GM23338 (cell line): ENCODE measurements around the gene SNX7. TPM values are rescaled to one million over a fixed set of nuclear protein-coding genes. Genes with fewer than 3 reads are reported as not detected.

Experiments used
- ATAC-seq: fragments of 200-7000 bp; cut with Tn5 transposase; 3 replicates; pipeline ENCODE4 v1.9.1; 2020
- DNase-seq: peaks from one replicate; pipeline ENCODE4 v3.0.0-alpha.2; 2015; ENCODE audit warnings: low spot score
- H2AFZ ChIP-seq: fragments of 200-600 bp; sonication (generic); 2 replicates; pipeline ENCODE4 v1.8.0; 2016; ENCODE audit warnings: antibody characterized with exemption, mild to moderate bottlenecking, moderate library complexity
- H3F3A ChIP-seq: fragments of 200-600 bp; sonication (generic); replicated peaks from 2 replicates; pipeline ENCODE4 v1.8.0; 2017; ENCODE audit warnings: antibody characterized with exemption, mixed run types, low read depth
- H3K27ac ChIP-seq: fragments of 200-600 bp; sonication (generic); 2 replicates; pipeline ENCODE4 v1.6.1; 2016; ENCODE audit warnings: low read depth
- H3K27me3 ChIP-seq: fragments of 200-600 bp; sonication (generic); 2 replicates; pipeline ENCODE4 v1.8.0; 2016; ENCODE audit warnings: mild to moderate bottlenecking, mixed run types, moderate library complexity; ENCODE audit not compliant: insufficient read depth
- H3K36me3 ChIP-seq: fragments of 200-600 bp; sonication (generic); 2 replicates; pipeline ENCODE4 v1.8.0; 2016; ENCODE audit warnings: mild to moderate bottlenecking; ENCODE audit not compliant: insufficient read depth
- H3K4me1 ChIP-seq: fragments of 200-600 bp; sonication (generic); 2 replicates; pipeline ENCODE4 v1.8.0; 2016; ENCODE audit warnings: mild to moderate bottlenecking, moderate library complexity; ENCODE audit not compliant: insufficient read depth
- H3K4me2 ChIP-seq: fragments of 200-600 bp; sonication (generic); 2 replicates; pipeline ENCODE4 v1.7.1; 2017; ENCODE audit warnings: mixed run types
- H3K4me3 ChIP-seq: fragments of 200-600 bp; sonication (generic); 2 replicates; pipeline ENCODE4 v1.6.1; 2016; ENCODE audit warnings: mixed run types
- H3K79me2 ChIP-seq: fragments of 200-600 bp; sonication (generic); replicated peaks from 2 replicates; pipeline ENCODE4 v1.8.0; 2017; ENCODE audit warnings: mild to moderate bottlenecking; ENCODE audit not compliant: insufficient read depth
- H3K9me2 ChIP-seq: fragments of 200-600 bp; sonication (generic); 2 replicates; pipeline ENCODE4 v1.8.0; 2017; ENCODE audit not compliant: insufficient read depth
- H4K20me1 ChIP-seq: fragments of 200-600 bp; sonication (generic); replicated peaks from 2 replicates; pipeline ENCODE4 v1.8.0; 2017; ENCODE audit warnings: mild to moderate bottlenecking; ENCODE audit not compliant: insufficient read depth
- H3K27ac Mint-ChIP-seq: 2 replicates; pipeline ENCODE4 v1.8.0; 2020; ENCODE audit warnings: inconsistent platforms, mild to moderate bottlenecking, moderate library complexity, mixed read lengths
- H3K27me3 Mint-ChIP-seq: 3 replicates; pipeline ENCODE4 v1.8.0; 2022; ENCODE audit warnings: low read depth, mild to moderate bottlenecking, moderate library complexity, mixed read lengths, inconsistent platforms; ENCODE audit not compliant: insufficient read depth, poor library complexity
- H3K36me3 Mint-ChIP-seq: 3 replicates; pipeline ENCODE4 v1.8.0; 2021; ENCODE audit warnings: low read depth, mild to moderate bottlenecking, inconsistent platforms, moderate library complexity, mixed read lengths
- H3K4me1 Mint-ChIP-seq: 3 replicates; pipeline ENCODE4 v1.8.0; 2020; ENCODE audit warnings: mild to moderate bottlenecking, inconsistent platforms, mixed read lengths
- H3K4me3 Mint-ChIP-seq: 3 replicates; pipeline ENCODE4 v1.8.0; 2021; ENCODE audit warnings: moderate library complexity, mild to moderate bottlenecking, inconsistent platforms, mixed read lengths
- H3K9me3 Mint-ChIP-seq: 3 replicates; pipeline ENCODE4 v1.8.0; 2020; ENCODE audit warnings: moderate library complexity, mild to moderate bottlenecking, inconsistent platforms, mixed read lengths
- CREB1 ChIP-seq: fragments of 250-450 bp; sonication (Bioruptor Pico); IDR thresholded peaks from 2 replicates; pipeline ENCODE4 v1.5.0; 2020; ENCODE audit warnings: low read depth, mild to moderate bottlenecking, moderate library complexity
- EZH2 ChIP-seq: fragments of 200-600 bp; sonication (generic); IDR thresholded peaks from one replicate; pipeline ENCODE4 v1.8.0; 2017; ENCODE audit warnings: antibody characterized with exemption, mild to moderate bottlenecking, low read depth; ENCODE audit not compliant: unreplicated experiment
- EZH2phosphoT487 ChIP-seq: fragments of 200-600 bp; sonication (generic); IDR thresholded peaks from one replicate; pipeline ENCODE4 v1.8.1; 2018; ENCODE audit warnings: antibody characterized with exemption; ENCODE audit not compliant: unreplicated experiment
- JUNB ChIP-seq: IDR thresholded peaks from one replicate; pipeline ENCODE4 v1.6.1; 2016; ENCODE audit warnings: antibody characterized with exemption; ENCODE audit not compliant: unreplicated experiment
- NANOG ChIP-seq: IDR thresholded peaks from 2 replicates; pipeline ENCODE4 v1.6.1; 2016; ENCODE audit warnings: antibody characterized with exemption, borderline replicate concordance
- POLR2AphosphoS5 ChIP-seq: IDR thresholded peaks from 2 replicates; pipeline ENCODE4 v1.6.1; 2016; ENCODE audit warnings: antibody characterized with exemption, low read depth
- STAT1 ChIP-seq: IDR thresholded peaks from one replicate; pipeline ENCODE4 v1.6.1; 2016; ENCODE audit warnings: antibody characterized with exemption; ENCODE audit not compliant: unreplicated experiment
- ZNF114 ChIP-seq: fragments of 250-450 bp; sonication (Bioruptor Pico); IDR thresholded peaks from 2 replicates; pipeline ENCODE4 v1.5.0; 2020; ENCODE audit warnings: mild to moderate bottlenecking, moderate library complexity
- ZNF331 ChIP-seq: fragments of 250-450 bp; sonication (Bioruptor Pico); IDR thresholded peaks from 2 replicates; pipeline ENCODE4 v1.5.0; 2020; ENCODE audit warnings: low read depth, mild to moderate bottlenecking, moderate library complexity
- polyA plus RNA-seq: library from polyadenylated mRNA; unstranded; fragments of >200 nt; fragmentation: Nextera tagmentation; extraction: Ambion mirVana; gene quantifications from 2 replicates; pipeline ENCODE4 v1.2.1, GENCODE V29; 2016
- total RNA-seq: library from RNA; depleted of rRNA; stranded (reverse); fragments of >200 nt; shearing (Covaris generic); gene quantifications from 2 replicates; pipeline ENCODE4 v1.2.3, GENCODE V29; 2014
- TF ChIP-seq, protein P1 (sequence below): fragments of 250-450 bp; sonication (Bioruptor Pico); IDR thresholded peaks from 2 replicates; pipeline ENCODE4 v1.5.0; 2020; ENCODE audit warnings: mild to moderate bottlenecking, moderate library complexity
- TF ChIP-seq, protein P2 (sequence below): IDR thresholded peaks from 2 replicates; pipeline ENCODE4 v1.6.1; 2016; ENCODE audit warnings: antibody characterized with exemption
- TF ChIP-seq, protein P3 (sequence below), 2 experiments: fragments of 200-600 bp in 1 of 2; sonication (generic) in 1 of 2; conservative IDR thresholded peaks; 2 replicates each; pipeline versions ENCODE4 v1.5.1 to v1.6.1; 2016 to 2017; ENCODE audit warnings: antibody characterized with exemption in 2 of 2, low read depth in 2 of 2, mild to moderate bottlenecking in 2 of 2, moderate library complexity in 1 of 2
- TF ChIP-seq, protein P4 (sequence below): IDR thresholded peaks from one replicate; pipeline ENCODE4 v1.6.1; 2018; ENCODE audit warnings: antibody characterized with exemption; ENCODE audit not compliant: unreplicated experiment

Gene SNX7
- total and polyA plus RNA-seq, 2 experiments from 2014 or later: 20.4 to 23.0 TPM

DNA sequence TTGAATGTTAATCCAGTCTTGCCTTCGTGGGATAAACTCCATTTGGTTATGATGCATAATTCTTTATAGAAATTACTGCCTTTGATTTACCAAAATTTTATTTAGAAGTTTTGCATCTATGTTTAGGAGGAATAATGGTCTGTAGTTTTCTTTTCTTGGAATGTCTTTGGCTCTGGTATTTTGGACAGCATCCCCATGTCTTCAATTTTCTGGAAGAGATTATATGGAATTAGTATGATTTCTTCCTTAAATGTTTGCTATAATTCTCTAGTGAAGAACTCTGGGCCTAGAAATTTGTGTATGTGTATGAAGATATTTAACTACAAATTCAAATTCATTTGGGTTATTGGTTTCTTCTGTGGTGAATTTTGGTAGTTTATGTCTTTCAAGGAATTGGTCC is 92.7 kb downstream of the SNX7 start:
- Histone ChIP-seq H4K20me1 (no peaks in the 10 kb centered on the region), H3K4me1 (no peaks in the 10 kb centered on the region), H3K79me2 (no peaks in the 10 kb centered on the region), H3F3A (no peaks in the 10 kb centered on the region), H3K9me2 (no peaks in the 10 kb centered on the region), H3K4me3 (no peak overlapping the region), H3K4me2 (no peak overlapping the region), H3K27ac (no peak overlapping the region), H3K27me3 (no peaks in the 10 kb centered on the region), H3K36me3 (no peaks in the 10 kb centered on the region), H2AFZ (no peak overlapping the region)
- TF ChIP-seq, protein P1, sequence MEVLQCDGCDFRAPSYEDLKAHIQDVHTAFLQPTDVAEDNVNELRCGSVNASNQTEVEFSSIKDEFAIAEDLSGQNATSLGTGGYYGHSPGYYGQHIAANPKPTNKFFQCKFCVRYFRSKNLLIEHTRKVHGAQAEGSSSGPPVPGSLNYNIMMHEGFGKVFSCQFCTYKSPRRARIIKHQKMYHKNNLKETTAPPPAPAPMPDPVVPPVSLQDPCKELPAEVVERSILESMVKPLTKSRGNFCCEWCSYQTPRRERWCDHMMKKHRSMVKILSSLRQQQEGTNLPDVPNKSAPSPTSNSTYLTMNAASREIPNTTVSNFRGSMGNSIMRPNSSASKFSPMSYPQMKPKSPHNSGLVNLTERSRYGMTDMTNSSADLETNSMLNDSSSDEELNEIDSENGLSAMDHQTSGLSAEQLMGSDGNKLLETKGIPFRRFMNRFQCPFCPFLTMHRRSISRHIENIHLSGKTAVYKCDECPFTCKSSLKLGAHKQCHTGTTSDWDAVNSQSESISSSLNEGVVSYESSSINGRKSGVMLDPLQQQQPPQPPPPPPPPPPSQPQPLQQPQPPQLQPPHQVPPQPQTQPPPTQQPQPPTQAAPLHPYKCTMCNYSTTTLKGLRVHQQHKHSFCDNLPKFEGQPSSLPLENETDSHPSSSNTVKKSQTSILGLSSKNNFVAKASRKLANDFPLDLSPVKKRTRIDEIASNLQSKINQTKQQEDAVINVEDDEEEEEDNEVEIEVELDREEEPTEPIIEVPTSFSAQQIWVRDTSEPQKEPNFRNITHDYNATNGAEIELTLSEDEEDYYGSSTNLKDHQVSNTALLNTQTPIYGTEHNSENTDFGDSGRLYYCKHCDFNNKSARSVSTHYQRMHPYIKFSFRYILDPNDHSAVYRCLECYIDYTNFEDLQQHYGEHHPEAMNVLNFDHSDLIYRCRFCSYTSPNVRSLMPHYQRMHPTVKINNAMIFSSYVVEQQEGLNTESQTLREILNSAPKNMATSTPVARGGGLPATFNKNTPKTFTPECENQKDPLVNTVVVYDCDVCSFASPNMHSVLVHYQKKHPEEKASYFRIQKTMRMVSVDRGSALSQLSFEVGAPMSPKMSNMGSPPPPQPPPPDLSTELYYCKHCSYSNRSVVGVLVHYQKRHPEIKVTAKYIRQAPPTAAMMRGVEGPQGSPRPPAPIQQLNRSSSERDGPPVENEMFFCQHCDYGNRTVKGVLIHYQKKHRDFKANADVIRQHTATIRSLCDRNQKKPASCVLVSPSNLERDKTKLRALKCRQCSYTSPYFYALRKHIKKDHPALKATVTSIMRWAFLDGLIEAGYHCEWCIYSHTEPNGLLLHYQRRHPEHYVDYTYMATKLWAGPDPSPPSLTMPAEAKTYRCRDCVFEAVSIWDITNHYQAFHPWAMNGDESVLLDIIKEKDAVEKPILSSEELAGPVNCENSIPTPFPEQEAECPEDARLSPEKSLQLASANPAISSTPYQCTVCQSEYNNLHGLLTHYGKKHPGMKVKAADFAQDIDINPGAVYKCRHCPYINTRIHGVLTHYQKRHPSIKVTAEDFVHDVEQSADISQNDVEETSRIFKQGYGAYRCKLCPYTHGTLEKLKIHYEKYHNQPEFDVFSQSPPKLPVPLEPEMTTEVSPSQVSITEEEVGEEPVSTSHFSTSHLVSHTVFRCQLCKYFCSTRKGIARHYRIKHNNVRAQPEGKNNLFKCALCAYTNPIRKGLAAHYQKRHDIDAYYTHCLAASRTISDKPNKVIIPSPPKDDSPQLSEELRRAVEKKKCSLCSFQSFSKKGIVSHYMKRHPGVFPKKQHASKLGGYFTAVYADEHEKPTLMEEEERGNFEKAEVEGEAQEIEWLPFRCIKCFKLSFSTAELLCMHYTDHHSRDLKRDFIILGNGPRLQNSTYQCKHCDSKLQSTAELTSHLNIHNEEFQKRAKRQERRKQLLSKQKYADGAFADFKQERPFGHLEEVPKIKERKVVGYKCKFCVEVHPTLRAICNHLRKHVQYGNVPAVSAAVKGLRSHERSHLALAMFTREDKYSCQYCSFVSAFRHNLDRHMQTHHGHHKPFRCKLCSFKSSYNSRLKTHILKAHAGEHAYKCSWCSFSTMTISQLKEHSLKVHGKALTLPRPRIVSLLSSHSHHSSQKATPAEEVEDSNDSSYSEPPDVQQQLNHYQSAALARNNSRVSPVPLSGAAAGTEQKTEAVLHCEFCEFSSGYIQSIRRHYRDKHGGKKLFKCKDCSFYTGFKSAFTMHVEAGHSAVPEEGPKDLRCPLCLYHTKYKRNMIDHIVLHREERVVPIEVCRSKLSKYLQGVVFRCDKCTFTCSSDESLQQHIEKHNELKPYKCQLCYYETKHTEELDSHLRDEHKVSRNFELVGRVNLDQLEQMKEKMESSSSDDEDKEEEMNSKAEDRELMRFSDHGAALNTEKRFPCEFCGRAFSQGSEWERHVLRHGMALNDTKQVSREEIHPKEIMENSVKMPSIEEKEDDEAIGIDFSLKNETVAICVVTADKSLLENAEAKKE (CRISPR knock-in tag): no peak
- TF ChIP-seq POLR2AphosphoS5 (no peak), CREB1 (no peak), ZNF331 (CRISPR knock-in tag) (no peak), EZH2 (no peak), ZNF114 (CRISPR knock-in tag) (no peak), JUNB (no peak), EZH2phosphoT487 (no peak), NANOG (no peak), STAT1 (no peak)
- TF ChIP-seq, protein P2, sequence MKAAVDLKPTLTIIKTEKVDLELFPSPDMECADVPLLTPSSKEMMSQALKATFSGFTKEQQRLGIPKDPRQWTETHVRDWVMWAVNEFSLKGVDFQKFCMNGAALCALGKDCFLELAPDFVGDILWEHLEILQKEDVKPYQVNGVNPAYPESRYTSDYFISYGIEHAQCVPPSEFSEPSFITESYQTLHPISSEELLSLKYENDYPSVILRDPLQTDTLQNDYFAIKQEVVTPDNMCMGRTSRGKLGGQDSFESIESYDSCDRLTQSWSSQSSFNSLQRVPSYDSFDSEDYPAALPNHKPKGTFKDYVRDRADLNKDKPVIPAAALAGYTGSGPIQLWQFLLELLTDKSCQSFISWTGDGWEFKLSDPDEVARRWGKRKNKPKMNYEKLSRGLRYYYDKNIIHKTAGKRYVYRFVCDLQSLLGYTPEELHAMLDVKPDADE: no peak
- TF ChIP-seq, protein P3, sequence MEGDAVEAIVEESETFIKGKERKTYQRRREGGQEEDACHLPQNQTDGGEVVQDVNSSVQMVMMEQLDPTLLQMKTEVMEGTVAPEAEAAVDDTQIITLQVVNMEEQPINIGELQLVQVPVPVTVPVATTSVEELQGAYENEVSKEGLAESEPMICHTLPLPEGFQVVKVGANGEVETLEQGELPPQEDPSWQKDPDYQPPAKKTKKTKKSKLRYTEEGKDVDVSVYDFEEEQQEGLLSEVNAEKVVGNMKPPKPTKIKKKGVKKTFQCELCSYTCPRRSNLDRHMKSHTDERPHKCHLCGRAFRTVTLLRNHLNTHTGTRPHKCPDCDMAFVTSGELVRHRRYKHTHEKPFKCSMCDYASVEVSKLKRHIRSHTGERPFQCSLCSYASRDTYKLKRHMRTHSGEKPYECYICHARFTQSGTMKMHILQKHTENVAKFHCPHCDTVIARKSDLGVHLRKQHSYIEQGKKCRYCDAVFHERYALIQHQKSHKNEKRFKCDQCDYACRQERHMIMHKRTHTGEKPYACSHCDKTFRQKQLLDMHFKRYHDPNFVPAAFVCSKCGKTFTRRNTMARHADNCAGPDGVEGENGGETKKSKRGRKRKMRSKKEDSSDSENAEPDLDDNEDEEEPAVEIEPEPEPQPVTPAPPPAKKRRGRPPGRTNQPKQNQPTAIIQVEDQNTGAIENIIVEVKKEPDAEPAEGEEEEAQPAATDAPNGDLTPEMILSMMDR (conservative IDR thresholded peaks at IDR 0.05; ENCODE audit: low read depth in 2 of 2): no peak
- TF ChIP-seq, protein P4, sequence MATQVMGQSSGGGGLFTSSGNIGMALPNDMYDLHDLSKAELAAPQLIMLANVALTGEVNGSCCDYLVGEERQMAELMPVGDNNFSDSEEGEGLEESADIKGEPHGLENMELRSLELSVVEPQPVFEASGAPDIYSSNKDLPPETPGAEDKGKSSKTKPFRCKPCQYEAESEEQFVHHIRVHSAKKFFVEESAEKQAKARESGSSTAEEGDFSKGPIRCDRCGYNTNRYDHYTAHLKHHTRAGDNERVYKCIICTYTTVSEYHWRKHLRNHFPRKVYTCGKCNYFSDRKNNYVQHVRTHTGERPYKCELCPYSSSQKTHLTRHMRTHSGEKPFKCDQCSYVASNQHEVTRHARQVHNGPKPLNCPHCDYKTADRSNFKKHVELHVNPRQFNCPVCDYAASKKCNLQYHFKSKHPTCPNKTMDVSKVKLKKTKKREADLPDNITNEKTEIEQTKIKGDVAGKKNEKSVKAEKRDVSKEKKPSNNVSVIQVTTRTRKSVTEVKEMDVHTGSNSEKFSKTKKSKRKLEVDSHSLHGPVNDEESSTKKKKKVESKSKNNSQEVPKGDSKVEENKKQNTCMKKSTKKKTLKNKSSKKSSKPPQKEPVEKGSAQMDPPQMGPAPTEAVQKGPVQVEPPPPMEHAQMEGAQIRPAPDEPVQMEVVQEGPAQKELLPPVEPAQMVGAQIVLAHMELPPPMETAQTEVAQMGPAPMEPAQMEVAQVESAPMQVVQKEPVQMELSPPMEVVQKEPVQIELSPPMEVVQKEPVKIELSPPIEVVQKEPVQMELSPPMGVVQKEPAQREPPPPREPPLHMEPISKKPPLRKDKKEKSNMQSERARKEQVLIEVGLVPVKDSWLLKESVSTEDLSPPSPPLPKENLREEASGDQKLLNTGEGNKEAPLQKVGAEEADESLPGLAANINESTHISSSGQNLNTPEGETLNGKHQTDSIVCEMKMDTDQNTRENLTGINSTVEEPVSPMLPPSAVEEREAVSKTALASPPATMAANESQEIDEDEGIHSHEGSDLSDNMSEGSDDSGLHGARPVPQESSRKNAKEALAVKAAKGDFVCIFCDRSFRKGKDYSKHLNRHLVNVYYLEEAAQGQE: no peak
- Mint-ChIP-seq H3K4me3 (no peak overlapping the region), H3K27ac (no peak overlapping the region), H3K9me3 (no peaks in the 10 kb centered on the region), H3K27me3 (peaks cover 2% of the 10 kb centered on the region), H3K36me3 (no peaks in the 10 kb centered on the region), H3K4me1 (0 out of 3 replicates have a peak, but pooled peaks cover 3% of the 10 kb centered on the region)
- no peak for DNase-seq
- ATAC-seq: no peak
